Measurements from ENCODE around the gene TPD52L1. TPM values are rescaled to one million over a fixed set of nuclear protein-coding genes. Genes with fewer than 3 reads are reported as not detected.

The TPD52L1 gene
- total and polyA plus RNA-seq, 2 donors (not counting 1 experiment from before 2014, with no cell fraction given): not detected

GRCh38 chr6:125208625-125209249, 55.2 kb downstream of the TPD52L1 start:
- DNase-seq (no peak), ATAC-seq (ENCODE audit: low read depth) (no peak)
- Histone ChIP-seq H3K4me3 (ENCODE audit: control extremely low read depth in 1 of 5, extremely low read depth in 1 of 5, insufficient read depth in 1 of 5, low read depth in 2 of 5, low read length in 4 of 5) (no peak overlapping the region), H3K27me3 (replicated peaks in 1 of 4; ENCODE audit: control extremely low read depth in 1 of 4, control insufficient read depth in 3 of 4, insufficient read depth in 4 of 4, low read length in 3 of 4) (no peaks in the 10 kb centered on the region), H3K79me2 (ENCODE audit: control insufficient read depth, insufficient read depth, low read length) (no peaks in the 10 kb centered on the region), H3K27ac (ENCODE audit: low read length in 2 of 2) (no peak overlapping the region), H2AFZ (ENCODE audit: insufficient read depth, low read depth, low read length, poor library complexity, severe bottlenecking) (no peak overlapping the region), H3K36me3 (replicated peaks in 1 of 2; ENCODE audit: control extremely low read depth in 1 of 2, control insufficient read depth in 1 of 2, extremely low read depth in 1 of 2, insufficient read depth in 2 of 2, low read length in 1 of 2) (no peaks in the 10 kb centered on the region), H4K20me1 (ENCODE audit: control insufficient read depth, insufficient read depth, low read length, poor library complexity, severe bottlenecking) (no peaks in the 10 kb centered on the region), H3K9me3 (ENCODE audit: control extremely low read depth in 1 of 3, control insufficient read depth in 2 of 3, insufficient read depth in 1 of 3, low read length in 2 of 3) (no peaks in the 10 kb centered on the region), H3K4me2 (replicated peaks; ENCODE audit: low read depth, low read length, poor library complexity, severe bottlenecking) (no peak overlapping the region), H3K4me1 (ENCODE audit: control insufficient read depth in 2 of 2, insufficient read depth in 2 of 2, low read length in 2 of 2) (no peaks in the 10 kb centered on the region), H3K9ac (ENCODE audit: low read length) (no peak overlapping the region)
- Mint-ChIP-seq H3K27ac (no peak overlapping the region), H3K9me3 (ENCODE audit: insufficient read depth) (no peaks in the 10 kb centered on the region), H3K4me3 (no peak overlapping the region), H3K27me3 (peaks cover 16% of the 10 kb centered on the region), H3K4me1 (no peaks in the 10 kb centered on the region)
- 85% methylated on average over 4 of the region's 5 CpGs for WGBS (ENCODE audit: insufficient coverage)
- ChIA-PET CTCF (no interaction called here), POLR2A (no interaction called here)
- intact Hi-C loops (cut with micrococcal nuclease): no loop called here
- no peak for TF ChIP-seq EZH2 (IDR thresholded peaks at IDR 0.05; ENCODE audit: borderline replicate concordance, insufficient read depth, low read depth, low read length, poor library complexity, severe bottlenecking)
- TF ChIP-seq CTCF (IDR thresholded peaks at IDR 0.05): no peak

- Mint-ChIP-seq H3K4me3 (no peak overlapping the region), H3K27me3 (peaks cover 20% of the 10 kb centered on the region), H3K4me1 (no peaks in the 10 kb centered on the region), H3K27ac (no peak overlapping the region), H3K9me3 (ENCODE audit: insufficient read depth) (no peaks in the 10 kb centered on the region)
- TF ChIP-seq CTCF (IDR thresholded peaks at IDR 0.05) (no peak), EZH2 (IDR thresholded peaks at IDR 0.05; ENCODE audit: borderline replicate concordance, insufficient read depth, low read depth, low read length, poor library complexity, severe bottlenecking) (no peak)
- ChIA-PET POLR2A (no interaction called here), CTCF (interaction anchor here (1.5 kb wide), 1 partner anchor 18 kb away, joined by 8 read pairs; no protein-coding TSS in a partner anchor)
- no CpG with 5 or more reads among the region's 3 CpGs for WGBS (ENCODE audit: insufficient coverage)
- H3K9ac ChIP-seq (ENCODE audit: low read length): no peak overlapping the region
- no peaks in the 10 kb centered on the region for H3K4me1 ChIP-seq (ENCODE audit: control insufficient read depth in 2 of 2, insufficient read depth in 2 of 2, low read length in 2 of 2)
- H3K4me3 ChIP-seq (ENCODE audit: control extremely low read depth in 1 of 5, extremely low read depth in 1 of 5, insufficient read depth in 1 of 5, low read depth in 2 of 5, low read length in 4 of 5): no peak overlapping the region
- no peaks in the 10 kb centered on the region for H3K9me3 ChIP-seq (ENCODE audit: control extremely low read depth in 1 of 3, control insufficient read depth in 2 of 3, insufficient read depth in 1 of 3, low read length in 2 of 3)
- DNase-seq (no peak), ATAC-seq (ENCODE audit: low read depth) (no peak)
- no peak overlapping the region for H3K4me2 ChIP-seq (replicated peaks; ENCODE audit: low read depth, low read length, poor library complexity, severe bottlenecking)
- H2AFZ ChIP-seq (ENCODE audit: insufficient read depth, low read depth, low read length, poor library complexity, severe bottlenecking): no peak overlapping the region
- no peaks in the 10 kb centered on the region for H3K79me2 ChIP-seq (ENCODE audit: control insufficient read depth, insufficient read depth, low read length)
- intact Hi-C loops (cut with micrococcal nuclease): no loop called here
- H4K20me1 ChIP-seq (ENCODE audit: control insufficient read depth, insufficient read depth, low read length, poor library complexity, severe bottlenecking): no peaks in the 10 kb centered on the region
- no peaks in the 10 kb centered on the region for H3K36me3 ChIP-seq (replicated peaks in 1 of 2; ENCODE audit: control extremely low read depth in 1 of 2, control insufficient read depth in 1 of 2, extremely low read depth in 1 of 2, insufficient read depth in 2 of 2, low read length in 1 of 2)
- H3K27ac ChIP-seq (ENCODE audit: low read length in 2 of 2): no peak overlapping the region
- no peaks in the 10 kb centered on the region for H3K27me3 ChIP-seq (replicated peaks in 1 of 4; ENCODE audit: control extremely low read depth in 1 of 4, control insufficient read depth in 3 of 4, insufficient read depth in 4 of 4, low read length in 3 of 4)
These were observed 57.1 kb downstream of the TPD52L1 start for GRCh38 chr6:125210667-125211066.
